Smooth muscle cell (in vitro differentiated cells): ENCODE data around the gene LRCH4. TPM values are rescaled to one million over a fixed set of nuclear protein-coding genes. Genes with fewer than 3 reads are reported as not detected.

Experiments
- DNase-seq: peaks from one replicate; lab custom pipeline; 2025; ENCODE audit not compliant: unreplicated experiment; lab: John Stamatoyannopoulos, UW
- H2AFZ ChIP-seq: fragments of 200-600 bp; sonication (generic); 2 replicates; pipeline ENCODE4 v1.6.0; 2016; ENCODE audit warnings: antibody characterized with exemption, low read depth, mild to moderate bottlenecking
- H3F3A ChIP-seq: fragments of 200-600 bp; sonication (generic); 2 replicates; pipeline ENCODE4 v1.6.0; 2017; ENCODE audit warnings: antibody characterized with exemption, low read depth
- H3K27ac ChIP-seq: fragments of 200-600 bp; sonication (generic); 2 replicates; pipeline ENCODE4 v1.5.1; 2016; ENCODE audit warnings: low read depth, mild to moderate bottlenecking
- H3K27me3 ChIP-seq: fragments of 200-600 bp; sonication (generic); 2 replicates; pipeline ENCODE4 v1.6.1; 2016; ENCODE audit warnings: low read depth, mild to moderate bottlenecking
- H3K36me3 ChIP-seq: fragments of 200-600 bp; sonication (generic); 2 replicates; pipeline ENCODE4 v1.5.1; 2016; ENCODE audit warnings: low read depth
- H3K4me1 ChIP-seq: fragments of 200-600 bp; sonication (generic); 2 replicates; pipeline ENCODE4 v1.5.1; 2016; ENCODE audit warnings: low read depth
- H3K4me2 ChIP-seq: fragments of 200-600 bp; sonication (generic); 2 replicates; pipeline ENCODE4 v1.6.0; 2016; ENCODE audit warnings: mild to moderate bottlenecking
- H3K4me3 ChIP-seq: fragments of 200-600 bp; sonication (generic); 2 replicates; pipeline ENCODE4 v1.5.1; 2016; ENCODE audit warnings: mild to moderate bottlenecking
- H3K79me2 ChIP-seq: fragments of 200-600 bp; sonication (generic); 2 replicates; pipeline ENCODE4 v1.6.0; 2016; ENCODE audit warnings: low read depth, mild to moderate bottlenecking
- H3K9ac ChIP-seq: fragments of 200-600 bp; sonication (generic); 2 replicates; pipeline ENCODE4 v1.6.0; 2016; ENCODE audit warnings: low read depth
- H3K9me3 ChIP-seq: fragments of 200-600 bp; sonication (generic); replicated peaks from 2 replicates; pipeline ENCODE4 v1.5.1; 2016; ENCODE audit warnings: low read depth
- H4K20me1 ChIP-seq: fragments of 200-600 bp; sonication (generic); 2 replicates; pipeline ENCODE4 v1.6.0; 2016; ENCODE audit warnings: low read depth
- CTCF ChIP-seq: fragments of 200-600 bp; sonication (generic); IDR thresholded peaks from 2 replicates; pipeline ENCODE4 v1.5.1; 2017; ENCODE audit warnings: borderline replicate concordance, mild to moderate bottlenecking, antibody characterized with exemption; ENCODE audit not compliant: insufficient read depth, poor library complexity, severe bottlenecking
- WGBS: methylation state at CpG from one replicate; pipeline ENCODE4 v1.1.7; 2016; ENCODE audit warnings: low lambda C conversion rate; 5-methylcytosine and 5-hydroxymethylcytosine counted together
- polyA plus RNA-seq: library from polyadenylated mRNA; unstranded; fragments of >200 nt; fragmentation: Nextera tagmentation; extraction: Ambion mirVana; gene quantifications from 2 replicates; pipeline ENCODE4 v1.2.1, GENCODE V29; 2016
- total RNA-seq: library from RNA; depleted of rRNA; stranded (reverse); fragments of >200 nt; gene quantifications from 2 replicates; pipeline ENCODE4 v1.2.3, GENCODE V29; 2014

LRCH4 gene
- total and polyA plus RNA-seq, 2 experiments from 2014 or later, result 48.2 to 58.5 TPM

DNA sequence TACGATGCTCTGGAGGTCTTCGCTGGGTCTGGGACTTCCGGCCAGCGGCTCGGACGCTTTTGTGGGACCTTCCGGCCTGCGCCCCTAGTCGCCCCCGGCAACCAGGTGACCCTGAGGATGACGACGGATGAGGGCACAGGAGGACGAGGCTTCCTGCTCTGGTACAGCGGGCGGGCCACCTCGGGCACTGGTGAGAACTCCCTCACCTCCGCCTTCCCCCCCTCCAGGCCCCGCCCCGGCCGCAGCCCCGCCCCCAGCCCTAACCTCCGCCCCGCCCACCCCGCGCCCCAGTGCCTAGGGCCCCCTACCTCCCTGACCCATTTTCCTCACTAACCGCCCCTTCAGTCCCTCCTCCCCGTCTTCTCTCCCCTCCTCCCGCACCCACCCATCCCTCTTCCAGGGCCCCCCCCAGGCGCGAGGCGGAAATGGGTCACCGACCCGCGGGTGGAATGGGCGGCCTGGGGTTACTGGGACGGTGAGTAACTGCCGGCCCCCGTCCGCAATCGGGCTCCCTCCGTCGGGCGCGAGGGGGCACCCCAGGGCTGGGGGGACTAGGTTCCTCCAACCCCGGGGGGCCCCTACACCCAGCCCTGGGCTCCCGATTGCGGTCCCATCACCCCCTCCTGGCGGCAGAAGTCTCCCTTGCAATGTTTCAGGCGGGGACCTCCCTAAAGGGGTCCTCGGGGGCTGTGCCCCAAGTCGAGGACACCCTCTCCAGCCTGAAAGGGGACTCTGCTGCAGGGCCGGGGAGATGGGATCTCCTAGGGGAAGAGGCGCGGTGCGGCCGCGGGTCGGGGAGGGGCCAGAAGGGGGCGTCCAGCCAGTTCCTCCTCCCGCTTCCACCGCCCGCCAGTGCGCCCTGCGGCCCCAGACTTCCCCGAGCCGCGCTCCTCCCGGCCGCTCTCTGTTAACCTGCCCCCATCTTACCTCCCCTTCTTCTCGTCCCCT, 18.4 kb upstream of the LRCH4 start:
- no peaks in the 10 kb centered on the region for H3K36me3 ChIP-seq
- H2AFZ ChIP-seq, result peak overlapping the region; percentile 59
- no peak overlapping the region for H3K9ac ChIP-seq
- peak; percentile 37 for TF ChIP-seq CTCF
- H3K27ac ChIP-seq, result peak overlapping the region; percentile 57
- H3K4me2 ChIP-seq, result peak overlapping the region; percentile 95
- H4K20me1 ChIP-seq, result peaks cover 19% of the 10 kb centered on the region
- H3K4me1 ChIP-seq, result peaks cover 19% of the 10 kb centered on the region
- H3K79me2 ChIP-seq, result peaks cover 3% of the 10 kb centered on the region
- no peaks in the 10 kb centered on the region for H3K27me3 ChIP-seq
- under 1% methylated on average over 37 of the region's 70 CpGs for WGBS
- peak overlapping the region; percentile 56 for H3K4me3 ChIP-seq
- no peaks in the 10 kb centered on the region for H3K9me3 ChIP-seq
- peak; percentile 60 for DNase-seq
- H3F3A ChIP-seq, result peaks cover 25% of the 10 kb centered on the region

DNA sequence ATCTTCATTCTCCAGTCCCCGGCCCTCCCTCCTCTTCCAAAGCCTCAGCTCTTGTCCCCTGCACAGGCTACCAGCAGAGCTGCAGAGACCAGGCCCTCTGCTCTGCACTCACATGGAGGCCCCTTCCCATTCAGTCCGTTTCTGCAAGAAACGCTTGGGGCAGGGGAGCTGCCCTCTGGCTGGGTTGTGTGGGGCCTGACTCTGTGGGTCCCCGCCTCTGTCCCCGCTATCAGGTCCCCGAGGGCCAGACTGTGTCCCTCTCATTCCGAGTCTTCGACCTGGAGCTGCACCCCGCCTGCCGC, 17.7 kb upstream of the LRCH4 start:
- Histone ChIP-seq H3K4me2 (peak overlapping the region; percentile 95), H4K20me1 (peaks cover 19% of the 10 kb centered on the region), H3K4me3 (peak overlapping the region; percentile 56), H3K36me3 (no peaks in the 10 kb centered on the region), H3K27me3 (no peaks in the 10 kb centered on the region), H3K79me2 (peaks cover 3% of the 10 kb centered on the region), H3K27ac (peak overlapping the region; percentile 57), H3F3A (peaks cover 25% of the 10 kb centered on the region), H3K9me3 (no peaks in the 10 kb centered on the region), H3K9ac (no peak overlapping the region), H2AFZ (no peak overlapping the region), H3K4me1 (peaks cover 19% of the 10 kb centered on the region)
- no peak for TF ChIP-seq CTCF
- WGBS, result 7% methylated on average over 10 of the region's 10 CpGs
- DNase-seq, result no peak

GRCh38 chr7:100602889-100603725, 17.2 kb upstream of the LRCH4 start:
- Histone ChIP-seq H3K4me3 (peak overlapping the region; percentile 56), H3F3A (peaks cover 25% of the 10 kb centered on the region), H3K27ac (peak overlapping the region; percentile 57), H3K4me1 (peaks cover 19% of the 10 kb centered on the region), H3K9me3 (no peaks in the 10 kb centered on the region), H4K20me1 (peaks cover 19% of the 10 kb centered on the region), H2AFZ (no peak overlapping the region), H3K4me2 (peak overlapping the region; percentile 95), H3K36me3 (no peaks in the 10 kb centered on the region), H3K79me2 (peaks cover 3% of the 10 kb centered on the region), H3K27me3 (no peaks in the 10 kb centered on the region), H3K9ac (no peak overlapping the region)
- DNase-seq, result peak; percentile 18
- WGBS, result 12% methylated on average over 19 of the region's 21 CpGs
- TF ChIP-seq CTCF, result no peak
